Raji (cell line): ENCODE data around the gene PDZK1.

ENCODE experiments used
- POLR2A ChIP-seq: IDR thresholded peaks from 2 replicates; pipeline ENCODE4 v1.6.1; 2011; ENCODE audit warnings: low read depth, low read length, control low read depth; ENCODE audit not compliant: insufficient read depth

Gene PDZK1

GRCh38 chr1:145688924-145689323 lies 18.2 kb downstream of the PDZK1 start:
- TF ChIP-seq POLR2A, result no peak

GRCh38 chr1:145688328-145688727 lies 18.8 kb downstream of the PDZK1 start:
- no peak for TF ChIP-seq POLR2A
